Activated CD4-positive, CD25-positive, alpha-beta regulatory T cell treated with anti-CD3 and anti-CD28 coated beads, Interleukin-2, amount 50 U/mL, for 24 hours (primary cell): ENCODE data around the gene SFXN5.

Source experiments
- ATAC-seq, 2 donors: fragments of 150-1000 bp; cut with Tn5 transposase; one replicate each; pipeline ENCODE4 v1.10.0; 2021; ENCODE audit warnings: mild to moderate bottlenecking in 1 of 2, moderate library complexity in 1 of 2

Gene SFXN5

GRCh38 chr2:73020657-73021370 lies 50.7 kb downstream of the SFXN5 start:
- no peak for ATAC-seq

GRCh38 chr2:73020306-73020656 lies 51.2 kb downstream of the SFXN5 start:
- no peak for ATAC-seq

- ATAC-seq: no peak
These were observed 53.2 kb downstream of the SFXN5 start for GRCh38 chr2:73018188-73018825.

- ATAC-seq: no peak
These were observed 57.6 kb downstream of the SFXN5 start for GRCh38 chr2:73013936-73014335.

- ATAC-seq: no peak
These were observed 62.2 kb downstream of the SFXN5 start for GRCh38 chr2:73009177-73009839.

GRCh38 chr2:73008766-73009135 lies 62.8 kb downstream of the SFXN5 start:
- ATAC-seq: no peak

GRCh38 chr2:73007991-73008765 lies 63.3 kb downstream of the SFXN5 start:
- no peak for ATAC-seq

- no peak for ATAC-seq
These were observed 64.4 kb downstream of the SFXN5 start for GRCh38 chr2:73006969-73007710.

GRCh38 chr2:73004889-73005596 lies 66.5 kb downstream of the SFXN5 start:
- no peak for ATAC-seq

GRCh38 chr2:73004466-73004865 lies 67.0 kb downstream of the SFXN5 start:
- ATAC-seq: no peak

- ATAC-seq: no peak
These were observed 68.5 kb downstream of the SFXN5 start for GRCh38 chr2:73003027-73003426.

GRCh38 chr2:73000808-73001570 lies 70.5 kb downstream of the SFXN5 start:
- ATAC-seq: no peak

- peak in 1 of 2 donors; percentile 32 for ATAC-seq
These were observed 71.5 kb downstream of the SFXN5 start for GRCh38 chr2:72999729-73000725.

- no peak for ATAC-seq
These were observed 72.8 kb downstream of the SFXN5 start for GRCh38 chr2:72998724-72999123.

GRCh38 chr2:72998234-72998651 lies 73.3 kb downstream of the SFXN5 start:
- no peak for ATAC-seq

GRCh38 chr2:72996117-72996502 lies 75.4 kb downstream of the SFXN5 start:
- ATAC-seq: no peak

GRCh38 chr2:72995430-72996116 lies 75.9 kb downstream of the SFXN5 start:
- ATAC-seq: no peak

GRCh38 chr2:72994991-72995380 lies 76.5 kb downstream of the SFXN5 start:
- no peak for ATAC-seq

GRCh38 chr2:72994282-72994990 lies 77.1 kb downstream of the SFXN5 start:
- no peak for ATAC-seq
